ENCODE data around the gene SNED1. TPM values are rescaled to one million over a fixed set of nuclear protein-coding genes. Genes with fewer than 3 reads are reported as not detected.
A peak's percentile ranks its signal among the peaks of the same experiment; 100 is the strongest.

The SNED1 gene
- total RNA-seq, 2 experiments from 2014 or later, result 2.8 to 13.6 TPM

DNA sequence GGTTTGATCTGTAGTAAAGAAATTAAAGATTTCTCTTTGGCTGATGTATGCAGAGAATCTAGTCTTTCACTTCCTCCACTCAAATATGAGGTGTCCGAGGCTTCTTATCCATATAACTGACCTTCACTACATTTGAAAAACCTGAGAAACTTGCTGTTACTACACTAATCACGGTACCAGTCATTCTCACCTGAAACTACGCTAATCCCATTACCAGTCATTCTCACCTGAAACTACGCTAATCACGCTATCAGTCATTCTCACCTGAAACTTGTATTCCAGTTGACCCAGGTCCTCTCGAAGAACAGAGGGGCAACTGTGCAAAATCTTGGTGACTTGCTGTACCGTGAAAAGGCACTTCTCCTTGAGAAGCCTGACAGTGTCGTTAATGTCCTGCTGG, 98.6 kb downstream of the SNED1 start:
- no peak overlapping the region for H3K27ac ChIP-seq (ENCODE audit: low read depth, low read length, poor library complexity, severe bottlenecking)
- POLR2A ChIA-PET, result no interaction called here
- no TSS peak for BruUV-seq (replicated peaks)

DNA sequence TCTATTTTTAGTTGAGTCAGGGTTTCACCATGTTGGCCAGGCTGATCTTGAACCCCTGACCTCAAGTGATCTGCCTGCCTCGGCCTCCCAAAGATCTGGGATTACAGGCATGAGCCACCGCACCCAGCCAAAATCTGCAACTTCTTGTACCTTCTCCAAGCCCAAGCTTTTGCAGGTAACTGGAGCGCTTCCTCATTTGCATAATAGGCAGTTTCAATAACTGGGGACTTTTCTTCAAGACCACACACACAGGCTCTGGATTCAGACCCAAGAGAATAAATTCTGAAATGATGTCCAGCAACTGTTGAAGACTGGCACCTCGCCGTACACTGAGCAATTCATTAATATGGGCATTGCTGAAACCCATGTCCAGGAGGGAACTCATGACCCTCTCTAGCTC, 100.8 kb downstream of the SNED1 start:
- 0 out of 2 replicates have a peak overlapping the region, but pooled peaks have one; percentile 98 for H3K4me2 ChIP-seq (ENCODE audit: low read length)
- BruUV-seq (replicated peaks), result no TSS peak
- H3K27ac ChIP-seq (ENCODE audit: low read depth, low read length, poor library complexity, severe bottlenecking), result no peak overlapping the region
- H3K9me2 ChIP-seq (ENCODE audit: insufficient read depth, low read length), result no peaks in the 10 kb centered on the region
- H3K36me3 ChIP-seq (ENCODE audit: insufficient read depth, low read length), result peaks cover 54% of the 10 kb centered on the region
- peaks cover 46% of the 10 kb centered on the region; the same call in 1 of the 2 replicates for H3K79me2 ChIP-seq (ENCODE audit: insufficient read depth, low read depth, low read length)
- no peak for TF ChIP-seq EZH2phosphoT487 (IDR thresholded peaks at IDR 0.05; ENCODE audit: borderline replicate concordance, low read depth, low read length)
- TF ChIP-seq, protein P1, sequence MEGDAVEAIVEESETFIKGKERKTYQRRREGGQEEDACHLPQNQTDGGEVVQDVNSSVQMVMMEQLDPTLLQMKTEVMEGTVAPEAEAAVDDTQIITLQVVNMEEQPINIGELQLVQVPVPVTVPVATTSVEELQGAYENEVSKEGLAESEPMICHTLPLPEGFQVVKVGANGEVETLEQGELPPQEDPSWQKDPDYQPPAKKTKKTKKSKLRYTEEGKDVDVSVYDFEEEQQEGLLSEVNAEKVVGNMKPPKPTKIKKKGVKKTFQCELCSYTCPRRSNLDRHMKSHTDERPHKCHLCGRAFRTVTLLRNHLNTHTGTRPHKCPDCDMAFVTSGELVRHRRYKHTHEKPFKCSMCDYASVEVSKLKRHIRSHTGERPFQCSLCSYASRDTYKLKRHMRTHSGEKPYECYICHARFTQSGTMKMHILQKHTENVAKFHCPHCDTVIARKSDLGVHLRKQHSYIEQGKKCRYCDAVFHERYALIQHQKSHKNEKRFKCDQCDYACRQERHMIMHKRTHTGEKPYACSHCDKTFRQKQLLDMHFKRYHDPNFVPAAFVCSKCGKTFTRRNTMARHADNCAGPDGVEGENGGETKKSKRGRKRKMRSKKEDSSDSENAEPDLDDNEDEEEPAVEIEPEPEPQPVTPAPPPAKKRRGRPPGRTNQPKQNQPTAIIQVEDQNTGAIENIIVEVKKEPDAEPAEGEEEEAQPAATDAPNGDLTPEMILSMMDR (conservative IDR thresholded peaks at IDR 0.05; ENCODE audit: low read length), result no peak
- no peak overlapping the region for H2AFZ ChIP-seq (ENCODE audit: low read length)
- no peak overlapping the region for H3K4me3 ChIP-seq (ENCODE audit: low read depth, low read length, poor library complexity, severe bottlenecking)
- peaks cover 4% of the 10 kb centered on the region; the same call in 1 of the 2 replicates for H4K20me1 ChIP-seq (ENCODE audit: insufficient read depth, low read length)
- H3K9me3 ChIP-seq (ENCODE audit: low read length), result no peaks in the 10 kb centered on the region
- H3K4me1 ChIP-seq (ENCODE audit: insufficient read depth, low read length, poor library complexity, severe bottlenecking), result peaks cover 41% of the 10 kb centered on the region
- POLR2A ChIA-PET, result no interaction called here
- intact Hi-C loops (cut with micrococcal nuclease; ENCODE audit: unreplicated experiment), result no loop called here
- CTCF ChIA-PET (ENCODE audit: unreplicated experiment), result no interaction called here
- no peak for DNase-seq (ENCODE audit: low spot score)

More for the DNA sequence above, 98.6 kb downstream of the SNED1 start:
- H2AFZ ChIP-seq (ENCODE audit: low read length), result no peak overlapping the region
- H3K36me3 ChIP-seq (ENCODE audit: insufficient read depth, low read length), result peaks cover 74% of the 10 kb centered on the region
- no peaks in the 10 kb centered on the region for H3K9me3 ChIP-seq (ENCODE audit: low read length)
- H3K79me2 ChIP-seq (ENCODE audit: insufficient read depth, low read depth, low read length), result peaks cover 33% of the 10 kb centered on the region; the same call in 1 of the 2 replicates
- H3K9me2 ChIP-seq (ENCODE audit: insufficient read depth, low read length), result no peaks in the 10 kb centered on the region
- intact Hi-C loops (cut with micrococcal nuclease; ENCODE audit: unreplicated experiment), result no loop called here
- peaks cover 4% of the 10 kb centered on the region; the same call in 1 of the 2 replicates for H4K20me1 ChIP-seq (ENCODE audit: insufficient read depth, low read length)
- DNase-seq (ENCODE audit: low spot score), result no peak
- no peak for TF ChIP-seq EZH2phosphoT487 (IDR thresholded peaks at IDR 0.05; ENCODE audit: borderline replicate concordance, low read depth, low read length)
- TF ChIP-seq, protein P1 (conservative IDR thresholded peaks at IDR 0.05; ENCODE audit: low read length), result no peak
- H3K4me2 ChIP-seq (ENCODE audit: low read length), result no peak overlapping the region
- CTCF ChIA-PET (ENCODE audit: unreplicated experiment), result no interaction called here
- no peak overlapping the region for H3K4me3 ChIP-seq (ENCODE audit: low read depth, low read length, poor library complexity, severe bottlenecking)
- peaks cover 30% of the 10 kb centered on the region for H3K4me1 ChIP-seq (ENCODE audit: insufficient read depth, low read length, poor library complexity, severe bottlenecking)

DNA sequence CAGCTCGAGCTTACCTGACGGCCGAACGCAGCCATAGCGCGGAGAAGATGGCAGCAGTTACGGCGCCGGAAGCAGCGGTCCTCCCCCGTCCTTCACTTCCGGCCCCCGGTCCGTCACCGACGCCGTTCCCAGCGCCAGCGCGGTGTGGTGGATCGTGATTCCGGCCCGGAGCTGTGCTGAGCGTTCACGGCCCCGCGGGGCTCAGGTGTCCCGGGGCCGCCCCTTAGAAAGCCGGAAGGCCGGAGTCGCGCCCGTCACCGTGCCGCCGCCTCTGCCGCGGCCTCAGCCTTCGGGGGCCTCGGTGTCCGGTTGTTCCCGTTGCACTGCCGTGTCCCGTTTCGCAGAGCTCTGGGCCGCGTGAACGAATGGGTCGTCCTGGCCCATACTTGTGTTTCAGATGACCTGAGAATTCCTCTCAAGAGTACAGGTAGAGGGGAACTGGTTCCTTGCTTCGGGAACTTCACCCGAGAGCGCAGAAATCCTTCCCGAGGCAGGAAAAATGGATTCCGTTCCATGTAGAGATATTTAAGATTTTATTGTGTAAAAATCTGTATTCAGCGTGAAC, 103.9 kb downstream of the SNED1 start, which contains the start of gene MTERF4:
MTERF4 (minus strand) TSS at position 49 of the 565 bp plus-strand sequence; CDS start at position 35, 14 bp downstream.
- POLR2A ChIA-PET, result interaction anchor here (0.6 kb wide), 1 partner anchor 706 kb away, joined by 3 read pairs; no protein-coding TSS in a partner anchor
- peaks cover 33% of the 10 kb centered on the region for H3K36me3 ChIP-seq (ENCODE audit: insufficient read depth, low read length)
- intact Hi-C loops (cut with micrococcal nuclease; ENCODE audit: unreplicated experiment), result loop anchor here (1.0 to 2.0 kb wide), 2 partner anchors 48 to 584 kb away; partner anchors contain the start of genes DTYMK and PPP1R7
- no peaks in the 10 kb centered on the region for H3K9me3 ChIP-seq (ENCODE audit: low read length)
- BruUV-seq (replicated peaks), result TSS peak; percentile 97
- TF ChIP-seq EZH2phosphoT487 (IDR thresholded peaks at IDR 0.05; ENCODE audit: borderline replicate concordance, low read depth, low read length), result no peak
- TF ChIP-seq, protein P1 (conservative IDR thresholded peaks at IDR 0.05; ENCODE audit: low read length), result no peak
- peak within 1 kb of the TSS; percentile 93 for H2AFZ ChIP-seq (ENCODE audit: low read length)
- H3K79me2 ChIP-seq (ENCODE audit: insufficient read depth, low read depth, low read length), result peaks cover 45% of the 10 kb centered on the region; the same call in 1 of the 2 replicates
- no peaks in the 10 kb centered on the region for H3K9me2 ChIP-seq (ENCODE audit: insufficient read depth, low read length)
- DNase-seq (ENCODE audit: low spot score), result peak; percentile 93
- peak within 1 kb of the TSS; percentile 63 for H3K27ac ChIP-seq (ENCODE audit: low read depth, low read length, poor library complexity, severe bottlenecking)
- peak within 1 kb of the TSS; percentile 82 for H3K4me3 ChIP-seq (ENCODE audit: low read depth, low read length, poor library complexity, severe bottlenecking)
- peak within 1 kb of the TSS; percentile 98 for H3K4me2 ChIP-seq (ENCODE audit: low read length)
- peaks cover 33% of the 10 kb centered on the region for H3K4me1 ChIP-seq (ENCODE audit: insufficient read depth, low read length, poor library complexity, severe bottlenecking)
- H4K20me1 ChIP-seq (ENCODE audit: insufficient read depth, low read length), result peaks cover 4% of the 10 kb centered on the region; the same call in 1 of the 2 replicates
- CTCF ChIA-PET (ENCODE audit: unreplicated experiment), result no interaction called here

Data from OCI-LY7 (cell line).